ENCODE results near the gene MINDY4.

MINDY4 gene

GRCh38 chr7:30771174-30771879 is at the start of gene MINDY4:
MINDY4 (plus strand) TSS chr7:30771417; CDS start chr7:30771494, 77 bp downstream.
- peak; percentile 36 for DNase-seq (ENCODE audit: low read depth, low spot score)

GRCh38 chr7:30722187-30722586 is 49.0 kb upstream of the MINDY4 start:
- no peak for DNase-seq (ENCODE audit: low read depth, low spot score)

GRCh38 chr7:30722671-30723070 is 48.5 kb upstream of the MINDY4 start:
- DNase-seq (ENCODE audit: low read depth, low spot score), result no peak

GRCh38 chr7:30723776-30724175 is 47.4 kb upstream of the MINDY4 start:
- DNase-seq (ENCODE audit: low read depth, low spot score), result no peak

- DNase-seq (ENCODE audit: low read depth, low spot score), result no peak
Observed at GRCh38 chr7:30726296-30727006, 44.8 kb upstream of the MINDY4 start.

GRCh38 chr7:30727061-30727945 is 43.9 kb upstream of the MINDY4 start:
- no peak for DNase-seq (ENCODE audit: low read depth, low spot score)

- DNase-seq (ENCODE audit: low read depth, low spot score), result no peak
Observed at GRCh38 chr7:30728591-30729100, 42.6 kb upstream of the MINDY4 start.

- DNase-seq (ENCODE audit: low read depth, low spot score), result no peak
Observed at GRCh38 chr7:30729642-30730041, 41.6 kb upstream of the MINDY4 start.

- no peak for DNase-seq (ENCODE audit: low read depth, low spot score)
Observed at GRCh38 chr7:30730097-30730496, 41.1 kb upstream of the MINDY4 start.

GRCh38 chr7:30730996-30731395 is 40.2 kb upstream of the MINDY4 start:
- DNase-seq (ENCODE audit: low read depth, low spot score), result no peak

GRCh38 chr7:30731581-30731980 is 39.6 kb upstream of the MINDY4 start:
- no peak for DNase-seq (ENCODE audit: low read depth, low spot score)

GRCh38 chr7:30732606-30733005 is 38.6 kb upstream of the MINDY4 start:
- no peak for DNase-seq (ENCODE audit: low read depth, low spot score)

GRCh38 chr7:30733216-30733615 is 38.0 kb upstream of the MINDY4 start:
- DNase-seq (ENCODE audit: low read depth, low spot score), result no peak

GRCh38 chr7:30733691-30734090 is 37.5 kb upstream of the MINDY4 start:
- DNase-seq (ENCODE audit: low read depth, low spot score), result no peak

GRCh38 chr7:30734497-30734896 is 36.7 kb upstream of the MINDY4 start:
- DNase-seq (ENCODE audit: low read depth, low spot score), result no peak

- DNase-seq (ENCODE audit: low read depth, low spot score), result no peak
Observed at GRCh38 chr7:30735631-30736030, 35.6 kb upstream of the MINDY4 start.

GRCh38 chr7:30736291-30736690 is 34.9 kb upstream of the MINDY4 start:
- DNase-seq (ENCODE audit: low read depth, low spot score), result no peak

- DNase-seq (ENCODE audit: low read depth, low spot score), result no peak
Observed at GRCh38 chr7:30738026-30738915, 32.9 kb upstream of the MINDY4 start.

GRCh38 chr7:30739691-30740090 is 31.5 kb upstream of the MINDY4 start:
- DNase-seq (ENCODE audit: low read depth, low spot score), result no peak

- peak; percentile 24 for DNase-seq (ENCODE audit: low read depth, low spot score)
Observed at GRCh38 chr7:30740417-30741181, 30.6 kb upstream of the MINDY4 start.
